Fibroblast of lung (primary cell): ENCODE results near the gene NF1.

Source experiments
- EZH2 ChIP-seq: IDR thresholded peaks from 2 replicates; pipeline ENCODE4 v1.5.1; 2012; ENCODE audit warnings: low read length, control low read depth, mild to moderate bottlenecking; ENCODE audit errors: missing control alignments
- TF ChIP-seq, protein P1 (sequence below), 2 donors: IDR thresholded peaks in 1 of 2; conservative IDR thresholded peaks in 1 of 2; 1 replicate in 1 of 2; 2 replicates in 1 of 2; pipeline ENCODE4 v1.5.1; 2011 to 2012; ENCODE audit warnings: low read length in 2 of 2, control low read depth in 1 of 2, inconsistent platforms in 1 of 2, low read depth in 1 of 2, mild to moderate bottlenecking in 1 of 2

DNA sequence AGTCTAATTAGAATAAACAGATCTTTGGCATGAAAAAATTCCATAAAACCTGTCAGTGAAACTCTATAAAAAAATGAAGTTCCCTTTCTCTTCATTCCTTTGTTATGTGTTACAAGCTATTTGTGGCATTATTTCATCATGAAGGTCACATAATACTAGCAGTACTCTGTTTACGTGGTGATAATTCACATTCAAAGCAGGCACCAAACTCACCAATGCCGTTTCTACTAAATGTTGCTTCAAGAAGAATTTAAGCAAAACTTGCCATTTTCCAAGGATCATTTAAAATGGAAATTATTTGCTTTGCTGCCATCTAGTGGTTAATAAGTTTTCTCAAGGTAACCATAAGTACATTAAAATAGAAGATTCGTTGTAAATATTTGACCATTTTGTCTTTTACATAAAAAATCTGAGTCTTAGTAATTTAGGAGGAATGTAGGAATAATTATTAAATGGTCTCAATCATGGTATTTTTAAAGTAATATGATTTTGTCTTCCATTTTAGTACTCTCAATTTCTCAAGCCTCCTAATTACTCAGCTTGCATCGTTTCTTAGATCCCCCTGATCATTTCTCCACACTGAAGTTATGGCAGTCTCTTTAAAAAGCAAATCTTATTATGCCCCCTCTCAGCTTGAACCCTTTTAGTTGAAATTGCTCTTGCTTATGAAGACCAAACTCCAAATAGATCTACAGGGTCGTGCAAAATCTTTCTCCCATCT lies 121.4 kb downstream of the NF1 start:
- TF ChIP-seq EZH2, result no peak
- TF ChIP-seq, protein P1, sequence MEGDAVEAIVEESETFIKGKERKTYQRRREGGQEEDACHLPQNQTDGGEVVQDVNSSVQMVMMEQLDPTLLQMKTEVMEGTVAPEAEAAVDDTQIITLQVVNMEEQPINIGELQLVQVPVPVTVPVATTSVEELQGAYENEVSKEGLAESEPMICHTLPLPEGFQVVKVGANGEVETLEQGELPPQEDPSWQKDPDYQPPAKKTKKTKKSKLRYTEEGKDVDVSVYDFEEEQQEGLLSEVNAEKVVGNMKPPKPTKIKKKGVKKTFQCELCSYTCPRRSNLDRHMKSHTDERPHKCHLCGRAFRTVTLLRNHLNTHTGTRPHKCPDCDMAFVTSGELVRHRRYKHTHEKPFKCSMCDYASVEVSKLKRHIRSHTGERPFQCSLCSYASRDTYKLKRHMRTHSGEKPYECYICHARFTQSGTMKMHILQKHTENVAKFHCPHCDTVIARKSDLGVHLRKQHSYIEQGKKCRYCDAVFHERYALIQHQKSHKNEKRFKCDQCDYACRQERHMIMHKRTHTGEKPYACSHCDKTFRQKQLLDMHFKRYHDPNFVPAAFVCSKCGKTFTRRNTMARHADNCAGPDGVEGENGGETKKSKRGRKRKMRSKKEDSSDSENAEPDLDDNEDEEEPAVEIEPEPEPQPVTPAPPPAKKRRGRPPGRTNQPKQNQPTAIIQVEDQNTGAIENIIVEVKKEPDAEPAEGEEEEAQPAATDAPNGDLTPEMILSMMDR (conservative IDR thresholded peaks at IDR 0.05 in 1 of 2, IDR thresholded peaks at IDR 0.05 in 1 of 2; ENCODE audit: low read depth in 1 of 2, low read length in 2 of 2), result peak in 1 of 2 donors; percentile 22
